ENCODE results near the gene BCL2L13.
"Not testable (repeated sequence)": the region's sequence is repeated elsewhere in the genome, so short reads cannot be mapped to it uniquely, and the experiment has no call there.

Gene BCL2L13

DNA sequence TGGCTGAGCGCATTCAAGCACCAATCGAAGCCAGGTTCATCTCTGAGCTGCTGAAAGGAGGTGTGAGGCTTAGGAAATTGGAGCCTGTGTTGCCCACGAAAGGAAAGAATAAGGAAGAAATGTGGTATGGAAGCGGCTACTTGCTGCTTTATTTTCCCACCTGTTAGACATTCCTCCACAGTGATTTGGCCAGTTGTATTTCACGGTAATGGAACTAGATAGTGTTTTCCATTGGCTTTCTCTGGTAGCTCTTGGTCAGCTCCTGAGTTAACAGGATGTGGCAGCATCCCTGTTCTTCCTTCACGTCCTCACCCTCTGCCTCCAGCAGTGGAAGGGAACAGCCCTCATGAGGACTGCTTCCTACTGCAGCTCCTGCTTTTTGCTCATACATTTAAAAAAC lies 91.0 kb downstream of the BCL2L13 start:
- peak; percentile 21 for DNase-seq

DNA sequence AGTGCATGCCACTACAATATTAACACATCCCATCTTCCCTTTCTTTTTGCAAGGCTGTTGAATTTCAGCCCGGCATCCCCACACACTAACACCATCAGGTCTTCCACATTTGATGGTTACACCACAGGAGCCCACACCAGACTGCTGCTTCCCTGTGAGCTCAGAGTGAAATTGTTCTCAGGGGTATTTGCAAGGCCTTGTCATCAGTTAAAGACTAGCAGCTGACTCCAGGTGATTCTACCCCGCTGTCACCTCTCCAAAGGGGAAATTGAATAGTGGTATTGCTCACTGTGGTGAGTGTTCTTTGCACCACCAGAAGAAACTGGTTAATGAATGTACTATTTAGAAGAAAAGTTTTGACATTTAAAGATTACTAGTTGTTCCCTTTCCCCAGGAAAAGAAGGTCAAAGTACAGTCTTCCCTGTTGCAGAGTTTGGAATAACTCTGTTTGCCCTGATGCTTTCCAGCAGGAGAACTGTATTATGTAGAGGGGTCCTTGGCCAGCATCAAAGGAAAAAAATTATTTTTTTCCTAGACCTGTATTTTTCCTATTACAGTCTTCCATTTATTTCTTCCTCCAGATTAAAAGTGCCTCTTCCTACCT lies 93.8 kb downstream of the BCL2L13 start:
- peak; percentile 12 for DNase-seq

GRCh38 chr22:17733466-17733865 lies 94.9 kb downstream of the BCL2L13 start:
- no peak for DNase-seq

DNA sequence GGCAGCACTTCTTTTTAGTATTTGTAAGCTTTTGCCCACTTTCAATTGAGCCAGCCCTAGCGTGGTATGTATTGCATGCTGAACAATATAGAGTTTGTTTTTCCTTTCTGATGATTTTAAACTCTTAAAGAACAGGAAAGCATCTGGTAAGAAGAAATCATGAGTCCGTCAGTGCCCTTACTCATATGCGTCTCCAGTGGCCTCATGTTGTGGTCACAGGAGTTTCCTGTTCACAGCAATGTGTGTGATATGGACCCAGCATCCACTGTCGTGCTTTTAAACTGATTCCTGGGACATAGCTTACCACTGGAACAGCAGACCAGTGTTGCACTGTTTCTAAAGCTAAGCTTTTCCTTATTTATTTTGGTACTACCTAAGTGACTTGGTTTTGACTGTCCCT lies 95.6 kb downstream of the BCL2L13 start:
- DNase-seq = no peak

DNA sequence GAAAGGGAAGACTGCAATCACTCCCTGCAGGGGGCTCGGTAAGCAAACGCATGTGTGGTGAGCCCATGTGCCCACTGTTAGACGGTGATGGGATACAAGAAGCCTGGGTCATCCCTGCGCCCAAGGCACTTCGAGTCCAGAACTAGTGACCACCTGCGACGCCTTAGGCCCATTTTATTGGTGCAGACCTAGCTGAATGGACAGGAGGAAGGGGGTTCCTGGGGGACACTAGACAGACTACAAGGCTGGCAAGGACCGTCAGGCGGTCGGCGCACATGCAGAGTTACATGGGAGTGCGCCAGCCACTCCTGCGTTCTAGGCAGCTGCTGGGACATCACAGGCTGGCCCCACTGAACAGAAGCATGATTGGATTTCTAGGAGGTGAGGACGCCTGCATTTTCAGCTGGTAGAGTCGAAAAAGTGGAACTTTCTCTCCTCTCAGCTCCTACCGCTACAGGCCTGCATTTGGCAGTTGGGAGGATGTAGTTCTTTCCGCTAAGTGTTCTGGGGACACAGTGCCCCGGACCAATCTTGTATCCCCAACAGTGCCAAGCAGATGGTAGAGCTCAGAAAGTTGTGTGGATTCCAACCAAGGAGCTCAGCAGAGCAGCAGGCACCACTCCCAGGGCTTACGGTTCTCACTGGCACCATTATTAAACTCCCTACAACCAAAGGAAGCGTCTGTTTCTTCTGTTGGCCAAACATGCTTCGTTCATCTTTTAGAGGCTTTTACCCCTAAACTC lies 100.0 kb downstream of the BCL2L13 start:
- DNase-seq = no peak

- no peak for DNase-seq
These were observed 100.8 kb downstream of the BCL2L13 start for GRCh38 chr22:17739196-17739975.

- DNase-seq = no peak
These were observed 103.4 kb downstream of the BCL2L13 start for GRCh38 chr22:17741866-17742526.

GRCh38 chr22:17742527-17742902 lies 104.0 kb downstream of the BCL2L13 start:
- peak; percentile 93 for DNase-seq

DNA sequence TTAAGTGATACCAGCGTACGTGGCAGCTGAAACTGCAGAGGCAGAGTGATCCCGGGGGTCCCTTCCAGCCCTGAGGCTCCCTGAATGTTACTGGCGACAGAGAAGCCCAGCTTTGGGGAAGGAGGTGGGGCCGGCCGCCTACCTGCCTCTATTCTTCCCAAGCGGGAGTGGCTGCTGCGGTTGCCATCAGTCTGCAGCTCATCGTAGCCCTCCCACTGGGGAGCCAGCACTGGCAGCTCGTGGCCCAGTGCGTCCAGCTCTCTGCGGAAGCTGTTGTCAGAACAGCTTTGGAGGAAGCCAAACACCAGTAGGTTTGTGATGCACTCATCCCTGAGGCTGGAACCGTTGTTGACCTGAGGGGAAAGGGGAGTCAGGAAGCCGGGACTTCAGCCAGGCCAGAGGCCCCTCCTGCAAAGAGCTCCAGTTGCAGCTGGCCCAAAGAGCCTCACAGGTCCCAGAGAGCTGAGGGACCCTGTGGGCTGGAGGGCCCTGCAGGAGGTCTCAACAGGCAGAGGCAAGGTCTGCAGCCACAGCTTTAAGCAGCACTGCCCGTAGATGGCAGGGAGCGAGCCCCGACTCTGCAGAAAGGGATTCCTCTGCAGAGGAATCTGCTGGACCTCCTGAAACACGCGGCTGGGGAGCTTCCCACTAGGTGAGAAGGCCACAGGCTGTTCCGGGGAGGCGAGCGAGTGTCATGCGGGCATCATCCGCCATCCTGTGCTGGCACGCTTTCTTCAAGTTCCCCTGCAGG lies 105.3 kb downstream of the BCL2L13 start:
- DNase-seq = no peak

- no peak for DNase-seq
These were observed 105.9 kb downstream of the BCL2L13 start for GRCh38 chr22:17744430-17744829.

GRCh38 chr22:17746916-17747315 lies 108.4 kb downstream of the BCL2L13 start:
- no peak for DNase-seq

GRCh38 chr22:17748555-17749353 lies 110.2 kb downstream of the BCL2L13 start:
- DNase-seq = peak; percentile 86

DNA sequence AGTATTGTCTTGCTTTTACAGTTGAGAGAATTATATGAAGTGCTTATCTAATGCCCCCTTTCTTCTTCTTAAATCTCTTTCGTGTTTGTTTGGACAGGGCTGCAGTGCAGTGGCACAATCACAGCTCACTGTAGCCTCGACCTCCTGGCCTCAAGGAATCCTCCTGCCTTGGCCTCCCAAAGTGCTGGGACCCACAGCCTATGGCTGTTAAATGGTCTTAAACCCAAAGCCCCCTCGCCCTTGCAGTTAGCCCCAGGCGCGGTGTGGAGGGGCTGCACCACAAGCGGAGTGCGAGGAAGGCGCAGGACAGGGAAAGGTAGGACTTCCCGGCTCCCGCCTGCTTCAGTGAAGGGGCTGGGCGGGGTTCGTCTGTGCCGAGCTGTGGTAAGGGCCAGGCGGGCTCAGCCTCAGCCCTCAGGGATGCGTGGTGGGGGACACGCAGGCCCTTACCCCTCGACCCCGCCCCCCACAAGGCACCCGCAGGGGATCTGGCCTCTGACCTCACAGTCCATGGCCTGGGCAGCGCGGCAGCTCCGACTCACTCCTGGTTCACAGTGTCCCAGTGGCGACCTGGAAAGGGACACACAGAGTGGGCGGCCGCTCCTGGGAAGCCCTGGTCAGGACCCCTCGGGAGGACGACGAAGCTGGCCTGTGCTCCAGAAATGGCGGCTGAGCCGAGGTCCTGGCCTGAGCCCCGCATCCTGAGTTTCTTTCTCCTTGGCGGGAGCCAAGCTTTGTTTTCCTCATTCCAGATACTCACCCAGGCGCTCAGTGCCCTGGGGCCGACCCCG lies 111.2 kb downstream of the BCL2L13 start:
- DNase-seq = no peak

- no peak for DNase-seq
These were observed 113.0 kb downstream of the BCL2L13 start for GRCh38 chr22:17751596-17751995.

- no peak for DNase-seq
These were observed 114.9 kb downstream of the BCL2L13 start for GRCh38 chr22:17753401-17753989.

GRCh38 chr22:17754233-17754925 lies 115.8 kb downstream of the BCL2L13 start:
- DNase-seq = no peak

GRCh38 chr22:17761138-17761488 lies 122.6 kb downstream of the BCL2L13 start:
- DNase-seq = no peak

GRCh38 chr22:17763442-17763841 lies 124.9 kb downstream of the BCL2L13 start:
- DNase-seq = not testable (repeated sequence)

DNA sequence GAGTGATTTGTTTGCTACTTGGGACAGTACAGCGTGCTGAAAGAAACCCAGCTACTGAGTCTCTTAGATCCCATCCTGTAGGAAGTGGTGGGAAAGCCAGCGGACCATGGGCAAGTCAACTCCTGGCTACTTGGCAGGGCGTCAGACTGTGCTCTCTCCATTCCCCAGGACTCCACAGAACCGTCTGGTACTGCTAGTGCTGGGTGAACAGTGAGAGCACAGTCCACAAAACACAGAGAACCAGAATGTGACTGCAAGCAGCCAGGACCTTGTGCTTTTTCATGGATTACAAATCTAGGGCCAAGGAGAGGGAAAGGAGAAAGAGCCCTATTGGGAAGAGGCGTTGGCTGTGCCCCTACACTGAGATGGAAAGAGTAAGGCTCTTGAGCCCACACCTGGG lies 125.5 kb downstream of the BCL2L13 start:
- DNase-seq = no peak

DNA sequence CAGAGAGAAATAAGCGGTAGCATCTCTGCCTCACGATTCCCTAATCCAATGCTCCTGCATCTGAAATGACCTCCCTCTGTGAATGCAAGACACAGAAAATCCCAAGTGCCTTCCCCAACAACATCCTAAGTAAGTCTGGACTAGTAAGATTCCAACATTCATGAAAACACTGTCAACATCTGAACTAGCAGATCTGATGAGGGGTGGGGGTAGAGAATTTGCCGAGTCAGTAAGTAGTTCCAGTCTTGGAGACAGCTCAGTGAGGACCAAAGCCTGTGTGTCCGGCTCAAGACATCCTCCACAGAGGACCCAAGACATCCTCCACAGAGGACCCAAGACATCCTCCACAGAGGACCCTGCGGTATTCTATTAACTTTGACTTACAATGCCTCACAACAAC lies 126.3 kb downstream of the BCL2L13 start:
- DNase-seq = not testable (repeated sequence)

Measured in islet precursor cell (in vitro differentiated cells).